ENCODE data around the gene COMMD10. TPM values are rescaled to one million over a fixed set of nuclear protein-coding genes. Genes with fewer than 3 reads are reported as not detected.

The COMMD10 gene
- total and polyA plus RNA-seq, 12 donors = 16.8 to 42.8 (median 35.4) TPM

DNA sequence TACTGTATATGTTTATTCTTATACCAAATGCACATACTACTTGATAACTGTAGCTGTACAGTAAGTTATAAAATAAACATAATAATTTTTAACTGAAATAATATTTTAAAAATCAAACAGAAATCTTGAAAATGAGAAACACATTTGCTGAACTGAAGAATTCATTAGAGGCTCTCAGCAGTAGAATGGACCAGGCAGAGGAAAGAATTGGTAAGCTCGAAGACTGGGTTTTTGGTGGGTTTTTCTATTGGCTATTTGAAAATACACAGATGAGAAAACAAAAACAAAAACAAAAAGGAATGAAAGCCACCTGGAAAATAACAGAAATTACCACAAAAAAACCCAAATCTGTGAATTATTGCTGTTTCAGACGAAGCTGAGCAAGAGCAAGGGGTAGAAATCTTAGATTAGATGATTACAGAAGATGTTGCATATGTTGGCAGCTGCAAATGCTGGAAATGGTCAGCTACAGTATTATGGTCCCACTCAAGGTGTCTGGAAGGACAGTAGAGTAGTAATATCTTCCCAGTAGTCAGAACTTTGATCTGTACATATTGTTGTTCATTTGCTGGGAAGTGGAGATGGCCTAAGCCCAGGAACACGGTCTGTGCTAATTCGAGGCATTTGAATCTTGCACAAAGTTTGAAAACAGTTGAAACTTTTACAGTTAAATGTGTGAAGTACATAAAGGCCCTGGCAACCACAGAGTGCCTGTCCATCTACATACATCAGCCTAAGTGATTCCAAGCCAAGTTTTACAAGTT, 233.4 kb downstream of the COMMD10 start:
- H3K9me3 ChIP-seq = peaks cover 0 to 24% (median 7%) of the 10 kb centered on the region in 11 donors
- no peaks in the 10 kb centered on the region for H3K27me3 ChIP-seq
- TF ChIP-seq, protein P1, sequence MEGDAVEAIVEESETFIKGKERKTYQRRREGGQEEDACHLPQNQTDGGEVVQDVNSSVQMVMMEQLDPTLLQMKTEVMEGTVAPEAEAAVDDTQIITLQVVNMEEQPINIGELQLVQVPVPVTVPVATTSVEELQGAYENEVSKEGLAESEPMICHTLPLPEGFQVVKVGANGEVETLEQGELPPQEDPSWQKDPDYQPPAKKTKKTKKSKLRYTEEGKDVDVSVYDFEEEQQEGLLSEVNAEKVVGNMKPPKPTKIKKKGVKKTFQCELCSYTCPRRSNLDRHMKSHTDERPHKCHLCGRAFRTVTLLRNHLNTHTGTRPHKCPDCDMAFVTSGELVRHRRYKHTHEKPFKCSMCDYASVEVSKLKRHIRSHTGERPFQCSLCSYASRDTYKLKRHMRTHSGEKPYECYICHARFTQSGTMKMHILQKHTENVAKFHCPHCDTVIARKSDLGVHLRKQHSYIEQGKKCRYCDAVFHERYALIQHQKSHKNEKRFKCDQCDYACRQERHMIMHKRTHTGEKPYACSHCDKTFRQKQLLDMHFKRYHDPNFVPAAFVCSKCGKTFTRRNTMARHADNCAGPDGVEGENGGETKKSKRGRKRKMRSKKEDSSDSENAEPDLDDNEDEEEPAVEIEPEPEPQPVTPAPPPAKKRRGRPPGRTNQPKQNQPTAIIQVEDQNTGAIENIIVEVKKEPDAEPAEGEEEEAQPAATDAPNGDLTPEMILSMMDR (IDR thresholded peaks at IDR 0.05) = no peak
- WGBS, 2 donors = 94 to 95% methylated on average over 4 of the region's 4 CpGs
- peaks cover 0 to 41% (median 12%) of the 10 kb centered on the region in 9 donors for H3K36me3 ChIP-seq
- DNase-seq (no peak), ATAC-seq (no peak)
- peaks cover 0 to 17% (median 0%) of the 10 kb centered on the region in 9 donors for H3K4me1 ChIP-seq
- no peak overlapping the region for H3K4me3 ChIP-seq
- H3K27ac ChIP-seq = no peak overlapping the region
- intact Hi-C loops (cut with DNase I) = no loop called here

DNA sequence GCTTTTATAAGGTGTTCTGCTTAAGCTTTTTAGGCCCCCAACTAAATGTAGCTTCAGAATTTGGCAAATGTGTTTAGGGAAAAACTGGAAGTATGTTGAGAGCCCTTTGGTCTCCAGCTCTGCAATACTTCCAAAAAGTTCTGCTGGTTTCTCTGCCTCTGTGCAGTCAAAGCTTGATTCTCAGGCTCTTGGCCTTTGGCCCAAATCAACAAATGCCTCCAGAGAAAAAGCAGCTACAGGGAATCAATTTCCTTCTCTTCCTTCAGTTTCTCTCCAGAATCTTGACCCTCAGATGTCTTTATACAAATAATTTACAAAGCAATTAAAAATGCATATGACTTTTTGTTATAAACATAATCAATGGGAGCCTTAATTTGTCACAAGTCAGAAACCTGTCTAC, 235.7 kb downstream of the COMMD10 start:
- H3K4me1 ChIP-seq = peaks cover 0 to 13% (median 0%) of the 10 kb centered on the region in 9 donors
- DNase-seq = peak in 1 of 2 donors; percentile 16
- peaks cover 0 to 44% (median 12%) of the 10 kb centered on the region in 9 donors for H3K36me3 ChIP-seq
- H3K4me3 ChIP-seq = no peak overlapping the region
- peak in 3 of 8 donors; percentile 42 to 57 (median 56) for ATAC-seq
- no peaks in the 10 kb centered on the region for H3K27me3 ChIP-seq
- H3K27ac ChIP-seq = peak overlapping the region in 1 of 10 donors; percentile 37
- TF ChIP-seq, protein P1 (IDR thresholded peaks at IDR 0.05) = no peak
- intact Hi-C loops (cut with DNase I) = no loop called here
- H3K9me3 ChIP-seq = peaks cover 0 to 28% (median 7%) of the 10 kb centered on the region in 11 donors

DNA sequence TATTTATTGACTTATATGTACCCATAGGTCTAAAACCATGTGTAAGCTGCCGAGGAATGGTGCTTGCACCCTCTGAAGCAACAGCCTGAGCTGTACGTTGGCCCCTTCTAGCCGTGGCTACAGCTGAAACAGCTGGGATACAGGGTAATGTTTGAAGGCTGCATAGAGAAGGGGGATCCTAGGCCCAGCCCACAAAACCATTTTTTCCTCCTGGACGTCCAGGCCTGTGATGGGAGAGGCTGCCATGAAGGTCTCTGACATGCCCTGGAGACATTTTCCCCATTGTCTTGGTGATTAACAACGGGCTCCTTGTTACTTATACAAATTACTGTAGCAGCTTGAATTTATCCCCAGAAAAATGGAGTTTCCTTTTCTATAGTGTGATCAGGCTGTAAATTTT, 244.7 kb downstream of the COMMD10 start:
- DNase-seq (no peak), ATAC-seq (no peak)
- TF ChIP-seq, protein P1 (IDR thresholded peaks at IDR 0.05) = no peak
- intact Hi-C loops (cut with DNase I) = no loop called here
- H3K4me3 ChIP-seq = no peak overlapping the region
- no peak overlapping the region for H3K27ac ChIP-seq
- peaks cover 0 to 40% (median 0%) of the 10 kb centered on the region in 9 donors for H3K36me3 ChIP-seq
- no peaks in the 10 kb centered on the region for H3K4me1 ChIP-seq
- 83 to 85% methylated on average over 5 of the region's 5 CpGs for WGBS, 2 donors
- H3K9me3 ChIP-seq = peaks cover 0 to 57% (median 3%) of the 10 kb centered on the region in 11 donors
- no peaks in the 10 kb centered on the region for H3K27me3 ChIP-seq

DNA sequence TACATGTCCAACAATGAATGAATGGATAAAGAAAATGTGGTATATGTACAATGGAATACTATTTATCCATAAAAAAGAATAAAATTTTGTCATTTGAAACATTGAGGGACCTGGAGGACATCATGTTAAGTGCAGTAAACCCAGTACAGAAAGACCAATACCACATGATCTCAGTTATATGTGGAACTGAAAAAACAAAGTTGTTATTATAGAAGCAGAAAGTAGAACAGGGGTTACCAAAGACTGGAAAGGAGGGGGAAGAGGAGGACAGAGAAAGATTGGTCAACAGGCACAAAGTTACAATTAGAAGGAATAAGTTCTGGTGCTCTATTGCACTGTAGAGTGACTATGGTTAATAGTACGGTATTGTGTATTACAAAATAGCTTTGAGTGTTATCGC, 256.0 kb downstream of the COMMD10 start:
- H3K36me3 ChIP-seq = no peaks in the 10 kb centered on the region
- no peak overlapping the region for H3K4me3 ChIP-seq
- 95 to 97% methylated on average over 2 of the region's 2 CpGs for WGBS, 2 donors
- TF ChIP-seq, protein P1 (IDR thresholded peaks at IDR 0.05) = no peak
- intact Hi-C loops (cut with DNase I) = no loop called here
- H3K4me1 ChIP-seq = peaks cover 0 to 18% (median 0%) of the 10 kb centered on the region in 9 donors
- no peaks in the 10 kb centered on the region for H3K27me3 ChIP-seq
- H3K27ac ChIP-seq = no peak overlapping the region
- peaks cover 0 to 34% (median 1%) of the 10 kb centered on the region in 11 donors for H3K9me3 ChIP-seq
- no peak for DNase-seq
- no peak for ATAC-seq

Other genes with a start within 250 kb of the COMMD10 start
- gene ATG12, start 243.5 kb upstream of the COMMD10 start, total RNA-seq = 10 to 100 TPM; 18.0 to 29.8 (median 24.3) TPM
- gene ATG12, start 243.5 kb upstream of the COMMD10 start, polyA plus RNA-seq = 10 to 100 TPM; 27.2 to 28.6 TPM
- gene AP3S1, start 243.1 kb upstream of the COMMD10 start, total RNA-seq = 10 to 100 TPM; 31.9 to 63.0 (median 42.2) TPM
- 10 to 100 TPM; 30.3 to 42.2 TPM for gene AP3S1, start 243.1 kb upstream of the COMMD10 start, polyA plus RNA-seq
- under 1 TPM in 9 of 10 donors, not detected in 1; 0.07 to 0.61 (median 0.20) TPM for gene LVRN, start 122.5 kb upstream of the COMMD10 start, total RNA-seq
- 1 to 10 TPM in 1 of 2 donors, under 1 TPM in 1; 0.20 to 1.0 TPM for gene LVRN, start 122.5 kb upstream of the COMMD10 start, polyA plus RNA-seq
- gene ARL14EPL, start 52.6 kb upstream of the COMMD10 start, total RNA-seq = not detected
- not detected for gene ARL14EPL, start 52.6 kb upstream of the COMMD10 start, polyA plus RNA-seq